GM12872 (cell line): ENCODE results near the gene ATP13A4.

ENCODE experiments used
- TF ChIP-seq, protein P1 (sequence below): IDR thresholded peaks from 3 replicates; pipeline ENCODE4 v1.5.1; 2011; ENCODE audit warnings: low read depth, mild to moderate bottlenecking, low read length, moderate library complexity; ENCODE audit not compliant: insufficient read depth

The ATP13A4 gene

GRCh38 chr3:193418576-193419373, 135.9 kb downstream of the ATP13A4 start:
- TF ChIP-seq, protein P1, sequence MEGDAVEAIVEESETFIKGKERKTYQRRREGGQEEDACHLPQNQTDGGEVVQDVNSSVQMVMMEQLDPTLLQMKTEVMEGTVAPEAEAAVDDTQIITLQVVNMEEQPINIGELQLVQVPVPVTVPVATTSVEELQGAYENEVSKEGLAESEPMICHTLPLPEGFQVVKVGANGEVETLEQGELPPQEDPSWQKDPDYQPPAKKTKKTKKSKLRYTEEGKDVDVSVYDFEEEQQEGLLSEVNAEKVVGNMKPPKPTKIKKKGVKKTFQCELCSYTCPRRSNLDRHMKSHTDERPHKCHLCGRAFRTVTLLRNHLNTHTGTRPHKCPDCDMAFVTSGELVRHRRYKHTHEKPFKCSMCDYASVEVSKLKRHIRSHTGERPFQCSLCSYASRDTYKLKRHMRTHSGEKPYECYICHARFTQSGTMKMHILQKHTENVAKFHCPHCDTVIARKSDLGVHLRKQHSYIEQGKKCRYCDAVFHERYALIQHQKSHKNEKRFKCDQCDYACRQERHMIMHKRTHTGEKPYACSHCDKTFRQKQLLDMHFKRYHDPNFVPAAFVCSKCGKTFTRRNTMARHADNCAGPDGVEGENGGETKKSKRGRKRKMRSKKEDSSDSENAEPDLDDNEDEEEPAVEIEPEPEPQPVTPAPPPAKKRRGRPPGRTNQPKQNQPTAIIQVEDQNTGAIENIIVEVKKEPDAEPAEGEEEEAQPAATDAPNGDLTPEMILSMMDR = no peak

DNA sequence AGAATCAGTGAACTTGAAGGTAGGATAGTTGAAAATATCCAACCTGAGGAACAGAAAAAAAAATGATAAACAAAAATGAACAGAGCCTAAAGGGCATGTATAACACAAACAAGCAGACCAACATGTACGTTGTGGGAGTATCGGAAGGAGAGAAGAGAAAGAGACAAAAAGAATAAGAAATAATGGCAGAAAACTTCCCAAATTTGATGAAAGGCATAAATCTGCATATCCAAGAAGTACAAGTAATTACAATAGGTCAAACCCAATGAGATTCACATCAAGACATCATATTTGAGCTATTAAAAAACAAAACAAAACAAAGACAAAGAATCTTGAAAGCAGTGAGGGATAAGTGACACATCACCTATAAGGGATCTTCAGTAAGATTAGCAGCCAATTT, 138.1 kb downstream of the ATP13A4 start:
- TF ChIP-seq, protein P1 = no peak

DNA sequence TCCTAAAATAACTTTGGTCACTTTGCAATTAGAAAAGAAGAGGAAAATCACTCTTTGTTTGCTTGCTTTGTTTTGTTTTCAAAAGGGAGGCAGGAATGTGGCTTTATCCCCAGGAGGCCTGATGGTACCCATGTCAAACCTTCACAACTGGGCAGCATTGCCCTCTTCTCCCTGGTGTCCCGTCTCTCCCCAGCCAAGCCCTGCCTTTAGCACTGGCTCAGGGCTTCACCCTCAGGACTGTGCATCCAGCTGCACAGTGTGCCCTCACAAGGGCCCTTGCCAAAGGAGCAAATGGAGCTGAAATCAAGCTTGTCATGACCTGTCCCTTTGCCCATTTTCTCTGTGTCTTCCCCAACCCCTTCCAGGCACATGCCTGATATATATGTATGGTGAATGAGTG, 147.0 kb downstream of the ATP13A4 start:
- TF ChIP-seq, protein P1 = no peak

- TF ChIP-seq, protein P1 = no peak
These were observed 147.6 kb downstream of the ATP13A4 start for GRCh38 chr3:193407112-193407511.

GRCh38 chr3:193403307-193403706, 151.4 kb downstream of the ATP13A4 start:
- TF ChIP-seq, protein P1 = no peak

- TF ChIP-seq, protein P1 = no peak
These were observed 154.4 kb downstream of the ATP13A4 start for GRCh38 chr3:193400304-193400703.

DNA sequence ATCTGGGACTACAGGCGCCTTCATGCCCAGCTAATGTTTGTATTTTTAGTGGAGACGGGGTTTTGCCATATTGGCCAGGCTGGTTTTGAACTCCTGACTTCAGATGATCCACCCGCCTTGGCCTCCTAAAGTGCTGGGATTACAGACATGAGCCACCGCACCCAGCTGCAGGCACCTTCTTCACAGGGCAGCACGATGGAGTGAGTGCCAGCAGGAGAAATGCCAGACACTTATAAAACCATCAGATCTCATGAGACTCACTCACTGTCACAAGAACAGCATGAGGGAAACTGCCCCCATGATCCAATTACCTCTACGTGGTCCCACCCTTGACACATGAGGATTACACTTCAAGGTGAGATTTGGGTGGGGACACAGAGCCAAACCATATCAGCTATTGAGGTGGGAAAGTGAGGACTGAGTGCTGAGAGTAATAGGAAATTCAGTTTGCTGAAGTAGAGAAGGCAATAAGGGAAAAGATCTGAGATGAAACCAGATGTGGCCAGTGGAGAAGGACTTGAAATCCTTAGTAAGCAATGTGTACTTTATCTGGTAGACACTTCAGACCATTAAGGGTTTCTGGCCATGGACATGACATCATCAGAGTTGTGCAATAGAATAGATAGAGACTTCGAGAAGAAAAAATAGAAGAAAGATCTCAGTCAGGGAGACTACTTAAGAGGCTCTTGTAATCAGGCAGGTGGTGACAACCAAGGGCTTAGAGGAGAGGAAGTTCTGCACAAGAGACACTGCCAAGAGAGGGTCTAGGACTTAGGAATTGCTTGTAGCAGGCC, 158.0 kb downstream of the ATP13A4 start:
- TF ChIP-seq, protein P1 = no peak
